GM19438 (cell line): ENCODE measurements around the gene CHST8.
A peak's percentile ranks its signal among the peaks of the same experiment; 100 is the strongest.

ENCODE experiments used
- ATAC-seq: cut with Tn5 transposase; IDR thresholded peaks from one replicate; pipeline ENCODE4 v1.9.1; 2021; ENCODE audit warnings: low read depth; ENCODE audit not compliant: unreplicated experiment

CHST8 gene

GRCh38 chr19:33779849-33780248 lies 158.1 kb downstream of the CHST8 start:
- no peak for ATAC-seq

- no peak for ATAC-seq
These were observed 158.5 kb downstream of the CHST8 start for GRCh38 chr19:33780251-33780650.

GRCh38 chr19:33780746-33781145 lies 159.0 kb downstream of the CHST8 start:
- no peak for ATAC-seq

GRCh38 chr19:33781415-33781935 lies 159.7 kb downstream of the CHST8 start:
- ATAC-seq, result no peak

GRCh38 chr19:33781996-33782395 lies 160.2 kb downstream of the CHST8 start:
- no peak for ATAC-seq

GRCh38 chr19:33784432-33784831 lies 162.7 kb downstream of the CHST8 start:
- no peak for ATAC-seq

GRCh38 chr19:33785795-33786194 lies 164.0 kb downstream of the CHST8 start:
- ATAC-seq, result no peak

GRCh38 chr19:33788676-33789075 lies 166.9 kb downstream of the CHST8 start:
- no peak for ATAC-seq

- no peak for ATAC-seq
These were observed 167.6 kb downstream of the CHST8 start for GRCh38 chr19:33789344-33789743.

GRCh38 chr19:33794683-33795369 lies 173.1 kb downstream of the CHST8 start:
- ATAC-seq, result no peak

- ATAC-seq, result peak; percentile 58
These were observed 173.8 kb downstream of the CHST8 start for GRCh38 chr19:33795370-33796163.

- ATAC-seq, result no peak
These were observed 174.6 kb downstream of the CHST8 start, which contains the start of gene KCTD15 for GRCh38 chr19:33796164-33796875. Gene KCTD15 (plus strand): TSS chr19:33796870. CDS start chr19:33800455, 3,585 bp downstream.

GRCh38 chr19:33797802-33798671 lies 176.3 kb downstream of the CHST8 start:
- ATAC-seq, result no peak

- ATAC-seq, result no peak
These were observed 176.9 kb downstream of the CHST8 start for GRCh38 chr19:33798681-33799111.

GRCh38 chr19:33799476-33799875 lies 177.7 kb downstream of the CHST8 start:
- no peak for ATAC-seq

- no peak for ATAC-seq
These were observed 178.4 kb downstream of the CHST8 start for GRCh38 chr19:33800012-33800680.

GRCh38 chr19:33801411-33801810 lies 179.7 kb downstream of the CHST8 start:
- no peak for ATAC-seq

- no peak for ATAC-seq
These were observed 180.2 kb downstream of the CHST8 start for GRCh38 chr19:33802001-33802400.

- ATAC-seq, result no peak
These were observed 181.0 kb downstream of the CHST8 start for GRCh38 chr19:33802801-33803200.
